Kidney (tissue), 14 donors: ENCODE results near the gene TIE1. TPM values are rescaled to one million over a fixed set of nuclear protein-coding genes. Genes with fewer than 3 reads are reported as not detected.

ENCODE experiments used
- DNase-seq, 5 donors: peaks; one replicate each; pipeline ENCODE4 v3.0.0-alpha.2; 2013 to 2020
- FAIRE-seq: peaks from 2 replicates; lab custom pipeline; 2012; peaks lifted over from hg19 to GRCh38; lab: Jason Lieb, UNC
- H3K27ac ChIP-seq, 2 donors: one replicate each; pipeline ENCODE4 v1.7.0; 2013; ENCODE audit warnings: low read depth in 2 of 2, low read length in 2 of 2, inconsistent platforms in 1 of 2
- H3K27me3 ChIP-seq: one replicate; pipeline ENCODE4 v1.7.1; 2013; ENCODE audit warnings: low read length, inconsistent platforms; ENCODE audit not compliant: control insufficient read depth, insufficient read depth
- H3K36me3 ChIP-seq, 3 donors: one replicate each; pipeline versions ENCODE4 v1.7.0 to v1.7.1; 2013; ENCODE audit warnings: low read length in 3 of 3, control low read depth in 1 of 3, inconsistent platforms in 1 of 3; ENCODE audit not compliant: insufficient read depth in 3 of 3, control insufficient read depth in 2 of 3
- H3K4me1 ChIP-seq, 3 donors: one replicate each; pipeline versions ENCODE4 v1.7.0 to v1.7.1; 2013; ENCODE audit warnings: low read length in 3 of 3, inconsistent platforms in 1 of 3, low read depth in 1 of 3; ENCODE audit not compliant: control insufficient read depth in 2 of 3, insufficient read depth in 2 of 3
- H3K4me3 ChIP-seq, 3 donors: one replicate each; pipeline versions ENCODE4 v1.7.0 to v1.8.1; 2013; ENCODE audit warnings: low read length in 3 of 3, control low read depth in 1 of 3, inconsistent platforms in 1 of 3
- H3K9ac ChIP-seq, 3 donors: one replicate each; pipeline versions ENCODE4 v1.7.0 to v1.7.1; 2013; ENCODE audit warnings: low read length in 3 of 3, control low read depth in 1 of 3, inconsistent platforms in 1 of 3
- H3K9me3 ChIP-seq, 3 donors: one replicate each; pipeline versions ENCODE4 v1.7.0 to v1.7.1; 2013; ENCODE audit warnings: low read length in 3 of 3, control low read depth in 1 of 3, inconsistent platforms in 1 of 3; ENCODE audit not compliant: control insufficient read depth in 2 of 3, insufficient read depth in 1 of 3
- intact Hi-C: fragments of 100-400 bp; cut with DNase I; formaldehyde crosslinking; loops from one replicate; pipeline ENCODE4 v1.11.1; 2022
- polyA plus RNA-seq: library from polyadenylated mRNA; stranded (reverse); fragments of 350-450 nt; fragmentation: Illumina TruSeq; extraction: RNeasy Lipid Tissue Mini Kit (QIAGEN cat#74804); gene quantifications from one replicate; pipeline ENCODE4 v1.2.3, GENCODE V29; 2014; ENCODE audit warnings: low read depth, low replicate concordance; ENCODE audit not compliant: insufficient read depth
- total RNA-seq: library from RNA; stranded (reverse); fragmentation: NEBNext Ultra II Directional; extraction: Animal tissue kit (Norgen Biotek cat#: 25700); gene quantifications from one replicate; pipeline ENCODE4 v1.2.1, GENCODE V29; 2021
- TF ChIP-seq, protein P1 (sequence below): IDR thresholded peaks from 3 replicates; pipeline ENCODE4 v1.5.1; 2012; ENCODE audit warnings: mild to moderate bottlenecking, moderate library complexity, borderline replicate concordance; ENCODE audit not compliant: insufficient read depth; ENCODE audit errors: extremely low read depth
- donor health status: control.
- donor health status: control.
- donor health status: control.
- donor health status: control.
- donor health status: control.
- donor health status: DM: yes; HTN: yes; CAD: no.
- donor health status: Normal renal cell carcinoma (clear cell type).

The TIE1 gene
- total and polyA plus RNA-seq, 2 donors from 2014 or later: 15.0 to 46.3 TPM

DNA sequence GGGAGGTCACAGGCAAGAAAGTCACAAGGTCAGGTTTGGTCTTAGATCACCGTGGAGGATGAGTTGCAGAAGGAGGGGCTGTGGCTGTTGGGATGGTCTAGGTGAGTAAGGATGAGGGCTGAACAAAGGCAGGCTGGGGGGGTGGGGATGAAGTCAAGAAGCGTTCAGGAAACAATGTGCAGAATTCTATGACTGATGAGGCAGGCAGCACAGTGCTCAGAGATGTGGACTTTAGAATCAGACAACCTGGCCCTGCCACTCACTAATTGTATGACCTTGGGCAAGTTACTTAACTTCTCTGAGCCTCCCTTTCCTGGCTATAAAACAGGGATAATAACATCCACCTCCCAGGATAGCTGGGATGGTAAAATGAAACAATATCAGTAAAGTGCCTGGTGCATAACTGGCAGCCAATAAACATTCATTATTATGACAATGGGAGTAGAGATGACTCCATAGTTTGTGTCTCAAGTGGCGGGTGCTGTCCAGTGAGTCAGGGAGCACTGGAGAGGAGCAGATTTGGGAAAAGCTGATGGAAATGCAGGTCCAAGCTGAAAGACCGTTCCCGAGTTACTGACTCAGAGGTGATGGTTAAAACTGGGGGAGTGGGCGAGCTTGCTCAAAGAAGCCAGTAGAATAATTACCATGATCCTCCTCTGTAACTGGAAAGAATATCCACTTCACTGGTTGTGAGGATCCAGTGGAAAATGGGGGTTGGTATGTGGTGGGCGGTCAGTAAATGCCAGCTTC, 2.1 kb downstream of the TIE1 start:
- DNase-seq (peak in 1 of 5 donors; percentile 34), FAIRE-seq (no peak)
- H3K27ac ChIP-seq: no peak overlapping the region
- H3K4me3 ChIP-seq: peak overlapping the region in 1 of 3 donors; percentile 23
- no peak overlapping the region for H3K9ac ChIP-seq
- no peaks in the 10 kb centered on the region for H3K36me3 ChIP-seq
- TF ChIP-seq, protein P1, sequence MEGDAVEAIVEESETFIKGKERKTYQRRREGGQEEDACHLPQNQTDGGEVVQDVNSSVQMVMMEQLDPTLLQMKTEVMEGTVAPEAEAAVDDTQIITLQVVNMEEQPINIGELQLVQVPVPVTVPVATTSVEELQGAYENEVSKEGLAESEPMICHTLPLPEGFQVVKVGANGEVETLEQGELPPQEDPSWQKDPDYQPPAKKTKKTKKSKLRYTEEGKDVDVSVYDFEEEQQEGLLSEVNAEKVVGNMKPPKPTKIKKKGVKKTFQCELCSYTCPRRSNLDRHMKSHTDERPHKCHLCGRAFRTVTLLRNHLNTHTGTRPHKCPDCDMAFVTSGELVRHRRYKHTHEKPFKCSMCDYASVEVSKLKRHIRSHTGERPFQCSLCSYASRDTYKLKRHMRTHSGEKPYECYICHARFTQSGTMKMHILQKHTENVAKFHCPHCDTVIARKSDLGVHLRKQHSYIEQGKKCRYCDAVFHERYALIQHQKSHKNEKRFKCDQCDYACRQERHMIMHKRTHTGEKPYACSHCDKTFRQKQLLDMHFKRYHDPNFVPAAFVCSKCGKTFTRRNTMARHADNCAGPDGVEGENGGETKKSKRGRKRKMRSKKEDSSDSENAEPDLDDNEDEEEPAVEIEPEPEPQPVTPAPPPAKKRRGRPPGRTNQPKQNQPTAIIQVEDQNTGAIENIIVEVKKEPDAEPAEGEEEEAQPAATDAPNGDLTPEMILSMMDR: no peak
- no peaks in the 10 kb centered on the region for H3K27me3 ChIP-seq
- H3K9me3 ChIP-seq: no peaks in the 10 kb centered on the region
- H3K4me1 ChIP-seq: peaks cover 0 to 12% (median 4%) of the 10 kb centered on the region in 3 donors
- intact Hi-C loops: no loop called here

DNA sequence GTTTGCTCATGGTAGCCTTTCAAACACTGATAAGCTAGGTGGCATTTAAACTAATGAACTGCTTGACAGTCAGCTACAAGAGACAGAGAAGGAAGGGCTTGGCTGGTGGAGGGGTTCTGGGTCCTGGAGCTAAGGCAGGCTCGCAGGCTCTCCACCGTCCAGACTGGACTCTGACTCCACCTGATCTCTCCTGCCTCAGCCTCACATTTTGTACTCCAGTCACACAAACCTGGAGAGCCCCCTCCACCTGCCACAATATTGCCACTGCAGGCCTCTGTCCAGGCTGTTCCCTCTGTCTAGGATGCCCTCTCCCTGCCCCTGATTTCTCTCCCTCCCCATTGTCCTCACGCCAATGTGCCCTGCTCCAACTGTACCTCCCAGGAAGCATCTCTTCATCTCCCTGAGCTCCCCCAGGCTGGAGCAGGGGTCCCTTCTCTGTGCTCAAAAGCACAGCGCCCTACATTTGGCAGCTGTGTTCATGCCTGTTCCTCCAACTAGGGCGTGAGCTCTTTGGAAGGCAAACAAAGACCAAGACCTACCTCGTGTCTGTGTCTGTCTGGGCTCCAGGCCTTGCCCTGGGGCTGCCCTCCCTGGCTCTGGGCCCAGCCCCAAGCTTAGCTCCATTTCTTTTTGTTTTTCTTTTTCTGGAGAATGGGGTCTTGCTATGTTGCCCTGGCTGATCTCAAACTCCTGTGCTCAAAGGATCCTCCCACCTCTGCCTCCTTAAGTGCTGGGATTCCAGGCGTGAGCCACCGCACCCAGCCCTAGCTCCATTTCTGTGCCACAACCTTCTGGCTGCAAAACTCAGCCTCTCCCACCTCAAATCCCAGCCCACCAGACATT, 2.9 kb downstream of the TIE1 start:
- H3K27me3 ChIP-seq: no peaks in the 10 kb centered on the region
- H3K4me1 ChIP-seq: peaks cover 0 to 12% (median 4%) of the 10 kb centered on the region in 3 donors
- H3K9ac ChIP-seq: no peak overlapping the region
- H3K36me3 ChIP-seq: no peaks in the 10 kb centered on the region
- no peaks in the 10 kb centered on the region for H3K9me3 ChIP-seq
- DNase-seq: peak in 1 of 5 donors; percentile 37
- intact Hi-C loops: no loop called here
- TF ChIP-seq, protein P1: no peak
- peak overlapping the region in 1 of 3 donors; percentile 23 for H3K4me3 ChIP-seq
- H3K27ac ChIP-seq: peak overlapping the region; percentile 1 to 23
- FAIRE-seq: no peak

DNA sequence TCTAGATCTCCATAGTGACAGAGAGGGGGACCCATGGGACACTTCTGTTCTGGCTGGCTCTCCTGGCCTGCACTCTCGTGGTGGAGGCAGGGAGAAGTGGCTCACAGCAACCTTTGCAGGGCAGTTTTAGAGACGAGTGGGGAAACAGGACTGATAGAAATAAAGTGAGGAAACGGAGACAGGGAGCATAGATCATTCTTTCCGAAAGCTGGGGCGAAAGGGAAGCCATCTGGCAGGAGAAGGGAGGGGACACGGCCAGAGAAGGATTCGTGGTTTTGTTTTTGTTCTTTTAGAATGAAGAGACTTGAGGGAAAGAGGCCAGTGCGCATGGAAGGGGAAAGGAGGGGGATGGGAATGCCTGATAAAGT, 3.5 kb downstream of the TIE1 start:
- Histone ChIP-seq H3K9me3 (no peaks in the 10 kb centered on the region), H3K27ac (no peak overlapping the region), H3K4me3 (no peak overlapping the region), H3K4me1 (peaks cover 0 to 12% (median 4%) of the 10 kb centered on the region in 3 donors), H3K9ac (no peak overlapping the region), H3K36me3 (peaks cover 0 to 2% (median 0%) of the 10 kb centered on the region in 3 donors), H3K27me3 (no peaks in the 10 kb centered on the region)
- TF ChIP-seq, protein P1: no peak
- DNase-seq (peak in 1 of 5 donors; percentile 57), FAIRE-seq (no peak)
- intact Hi-C loops: no loop called here
